HCT116 (cell line): ENCODE measurements around the gene IRAK1BP1. TPM values are rescaled to one million over a fixed set of nuclear protein-coding genes. Genes with fewer than 3 reads are reported as not detected.

Source experiments
- ATAC-seq: fragments of 200-7000 bp; cut with Tn5 transposase; 2 replicates; pipeline ENCODE4 v1.9.1; 2020; ENCODE audit warnings: mild to moderate bottlenecking, moderate library complexity
- BruUV-seq: library from RNA; stranded (reverse); fragments of 400-500 nt; replicated peaks from 2 replicates; lab custom pipeline; 2021; lab: Mats Ljungman, UMichigan
- CTCF ChIA-PET: fragments of 300-600 bp; sonication (Branson Sonifier 250); formaldehyde crosslinking; loops from one replicate; lab custom pipeline; 2021; ENCODE audit warnings: antibody characterized with exemption; lab: Charles Lee
- POLR2A ChIA-PET: fragments of 300-600, 350-600 bp; sonication (Branson Sonifier 250); formaldehyde crosslinking; loops from one replicate; lab custom pipeline; 2021; ENCODE audit warnings: antibody characterized with exemption; lab: Charles Lee
- RAD21 ChIA-PET, 2 experiments: fragments of 300-600 bp; sonication (Branson Sonifier 250); formaldehyde crosslinking; loops; one replicate each; lab custom pipeline; 2023; ENCODE audit warnings: low total read pairs in 2 of 2; ENCODE audit not compliant: uncharacterized antibody in 2 of 2, unreplicated experiment in 2 of 2, low non-redundant PET in 1 of 2; lab: Charles Lee
- DNase-seq: peaks from one replicate; pipeline ENCODE4 v3.0.0-alpha.2; 2010; ENCODE audit warnings: low read depth, low spot score
- H2AFZ ChIP-seq: fragments of 200-600 bp; shearing (Covaris generic), sonication (generic); 2 replicates; pipeline ENCODE4 v1.6.1; 2017; ENCODE audit warnings: low read depth, mixed run types, mixed read lengths, antibody characterized with exemption, low read length; ENCODE audit not compliant: poor library complexity, severe bottlenecking
- H3K27ac ChIP-seq: 2 replicates; pipeline ENCODE4 v1.5.1; 2012; ENCODE audit warnings: low read depth, low read length
- H3K27me3 ChIP-seq: fragments of 200-600 bp; sonication (generic); 2 replicates; pipeline ENCODE4 v1.6.1; 2016; ENCODE audit warnings: mixed run types, low read length, mixed read lengths; ENCODE audit not compliant: insufficient read depth
- H3K36me3 ChIP-seq, 2 experiments: fragments of 200-500 bp in 1 of 2; fragments of 200-600 bp in 1 of 2; sonication (Bioruptor generic) in 1 of 2; sonication (generic) in 1 of 2; 2 replicates each; pipeline versions ENCODE4 v1.5.1 to v1.6.1; 2014 to 2016; ENCODE audit warnings: low read length in 2 of 2, inconsistent platforms in 1 of 2, mixed read lengths in 1 of 2, mixed run types in 1 of 2; ENCODE audit not compliant: insufficient read depth in 2 of 2, control insufficient read depth in 1 of 2
- H3K4me1 ChIP-seq, 2 experiments: fragments of 200-600 bp in 1 of 2; sonication (generic) in 1 of 2; 2 replicates each; pipeline versions ENCODE4 v1.5.1 to v1.6.1; 2012 to 2017; ENCODE audit warnings: low read length in 2 of 2, inconsistent platforms in 1 of 2, mild to moderate bottlenecking in 1 of 2, mixed read lengths in 1 of 2, mixed run types in 1 of 2, moderate library complexity in 1 of 2; ENCODE audit not compliant: insufficient read depth in 2 of 2, control insufficient read depth in 1 of 2
- H3K4me2 ChIP-seq: fragments of 200-600 bp; sonication (generic); 2 replicates; pipeline ENCODE4 v1.6.1; 2017; ENCODE audit warnings: mixed run types, low read length, mixed read lengths
- H3K4me3 ChIP-seq, 2 experiments: fragments of 200-600 bp in 1 of 2; sonication (generic) in 1 of 2; replicated peaks in 1 of 2; 2 replicates each; pipeline ENCODE4 v1.5.1; 2011 to 2016; ENCODE audit warnings: low read length in 2 of 2, control low read depth in 1 of 2, low read depth in 1 of 2, mild to moderate bottlenecking in 1 of 2, mixed read lengths in 1 of 2, mixed run types in 1 of 2
- H3K79me2 ChIP-seq: fragments of 200-600 bp; sonication (generic); 2 replicates; pipeline ENCODE4 v1.6.1; 2017; ENCODE audit warnings: mild to moderate bottlenecking, mixed run types, low read length, moderate library complexity, mixed read lengths; ENCODE audit not compliant: insufficient read depth
- H3K9ac ChIP-seq: fragments of 200-600 bp; sonication (generic); 2 replicates; pipeline ENCODE4 v1.6.1; 2016; ENCODE audit warnings: low read length, mixed read lengths
- H3K9me2 ChIP-seq: fragments of 200-600 bp; sonication (generic), shearing (Covaris generic); 2 replicates; pipeline ENCODE4 v1.6.1; 2017; ENCODE audit warnings: mixed run types, mild to moderate bottlenecking, moderate library complexity; ENCODE audit not compliant: insufficient read depth
- H3K9me3 ChIP-seq, 2 experiments: fragments of 200-500 bp in 1 of 2; fragments of 200-600 bp in 1 of 2; sonication (Bioruptor generic) in 1 of 2; sonication (generic) in 1 of 2; 2 replicates each; pipeline ENCODE4 v1.6.1; 2014 to 2017; ENCODE audit warnings: low read length in 2 of 2, mixed read lengths in 2 of 2, inconsistent platforms in 1 of 2, low read depth in 1 of 2, mild to moderate bottlenecking in 1 of 2, mixed run types in 1 of 2, moderate library complexity in 1 of 2; ENCODE audit not compliant: control insufficient read depth in 1 of 2, insufficient read depth in 1 of 2
- H4K20me1 ChIP-seq: fragments of 200-600 bp; sonication (generic), shearing (Covaris generic); 2 replicates; pipeline ENCODE4 v1.6.1; 2017; ENCODE audit warnings: mixed run types, mild to moderate bottlenecking, moderate library complexity; ENCODE audit not compliant: insufficient read depth
- CEBPB ChIP-seq: IDR thresholded peaks from 2 replicates; pipeline ENCODE4 v1.6.1; 2012; ENCODE audit warnings: low read depth
- ELF1 ChIP-seq: IDR thresholded peaks from 2 replicates; pipeline ENCODE4 v1.6.1; 2012; ENCODE audit warnings: low read depth, borderline replicate concordance
- EZH2 ChIP-seq: fragments of 200-600 bp; sonication (generic); IDR thresholded peaks from 2 replicates; pipeline ENCODE4 v1.6.1; 2017; ENCODE audit warnings: antibody characterized with exemption, mixed run types
- EZH2phosphoT487 ChIP-seq: fragments of 200-600 bp; IDR thresholded peaks from 2 replicates; pipeline ENCODE4 v1.6.1; 2018; ENCODE audit warnings: antibody characterized with exemption, borderline replicate concordance
- POLR2A ChIP-seq: IDR thresholded peaks from 2 replicates; pipeline ENCODE4 v1.7.0; 2011; ENCODE audit warnings: borderline replicate concordance; ENCODE audit not compliant: insufficient read depth, insufficient read length; ENCODE audit errors: extremely low read depth
- RAD21 ChIP-seq: IDR thresholded peaks from 2 replicates; pipeline ENCODE4 v1.6.1; 2012; ENCODE audit warnings: low read depth, mild to moderate bottlenecking
- SIN3A ChIP-seq: IDR thresholded peaks from 2 replicates; pipeline ENCODE4 v1.6.1; 2012; ENCODE audit warnings: low read depth
- TCF7L2 ChIP-seq: IDR thresholded peaks from 2 replicates; pipeline ENCODE4 v1.7.0; 2011; ENCODE audit warnings: borderline replicate concordance, inconsistent platforms; ENCODE audit not compliant: insufficient read depth, insufficient read length; ENCODE audit errors: extremely low read depth
- ZFX ChIP-seq: fragments of 450-650 bp; IDR thresholded peaks from 2 replicates; pipeline ENCODE4 v1.6.1; 2017
- intact Hi-C: fragments of 100-400 bp; cut with micrococcal nuclease; formaldehyde crosslinking; loops from 2 replicates; pipeline ENCODE4 v1.10.0; 2022
- total RNA-seq: library from RNA; stranded (reverse); gene quantifications from one replicate; pipeline ENCODE4 v1.2.1, GENCODE V29; 2021; ENCODE audit not compliant: unreplicated experiment
- TF ChIP-seq, protein P1 (sequence below), 3 experiments: fragments of 200-600 bp in 1 of 3; sonication (generic) in 1 of 3; IDR thresholded peaks in 2 of 3; conservative IDR thresholded peaks in 1 of 3; 2 replicates each; pipeline ENCODE4 v1.5.1; 2012 to 2017; ENCODE audit warnings: low read depth in 2 of 3, low read length in 2 of 3, antibody characterized with exemption in 1 of 3, borderline replicate concordance in 1 of 3, control low read depth in 1 of 3, mild to moderate bottlenecking in 1 of 3, mixed read lengths in 1 of 3, mixed run types in 1 of 3, moderate library complexity in 1 of 3; ENCODE audit not compliant: insufficient read depth in 1 of 3
- TF ChIP-seq, protein P2 (sequence below): IDR thresholded peaks from 2 replicates; pipeline ENCODE4 v1.6.1; 2012

Gene IRAK1BP1
- total RNA-seq, 1 experiment from 2014 or later = 5.4 TPM

DNA sequence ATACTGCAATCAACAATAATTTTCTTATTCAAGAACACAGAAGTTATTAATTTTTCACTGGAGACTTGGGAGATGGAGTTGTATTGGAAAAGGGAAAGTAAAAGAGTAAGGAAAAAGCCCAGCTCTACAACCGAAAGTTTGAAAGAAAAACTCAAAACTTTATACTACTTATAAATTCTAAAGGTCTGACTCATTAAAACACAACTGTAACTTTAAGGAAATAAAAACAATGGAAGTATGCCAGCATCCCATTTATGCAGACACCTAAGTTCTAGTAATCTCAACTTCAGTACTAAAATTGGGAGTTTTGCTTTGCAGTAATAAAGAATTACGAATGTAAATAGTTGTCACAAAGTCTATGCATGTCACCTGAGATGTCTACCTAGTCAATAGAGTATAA, 80.6 kb downstream of the IRAK1BP1 start (continued):
- TF ChIP-seq, protein P1, sequence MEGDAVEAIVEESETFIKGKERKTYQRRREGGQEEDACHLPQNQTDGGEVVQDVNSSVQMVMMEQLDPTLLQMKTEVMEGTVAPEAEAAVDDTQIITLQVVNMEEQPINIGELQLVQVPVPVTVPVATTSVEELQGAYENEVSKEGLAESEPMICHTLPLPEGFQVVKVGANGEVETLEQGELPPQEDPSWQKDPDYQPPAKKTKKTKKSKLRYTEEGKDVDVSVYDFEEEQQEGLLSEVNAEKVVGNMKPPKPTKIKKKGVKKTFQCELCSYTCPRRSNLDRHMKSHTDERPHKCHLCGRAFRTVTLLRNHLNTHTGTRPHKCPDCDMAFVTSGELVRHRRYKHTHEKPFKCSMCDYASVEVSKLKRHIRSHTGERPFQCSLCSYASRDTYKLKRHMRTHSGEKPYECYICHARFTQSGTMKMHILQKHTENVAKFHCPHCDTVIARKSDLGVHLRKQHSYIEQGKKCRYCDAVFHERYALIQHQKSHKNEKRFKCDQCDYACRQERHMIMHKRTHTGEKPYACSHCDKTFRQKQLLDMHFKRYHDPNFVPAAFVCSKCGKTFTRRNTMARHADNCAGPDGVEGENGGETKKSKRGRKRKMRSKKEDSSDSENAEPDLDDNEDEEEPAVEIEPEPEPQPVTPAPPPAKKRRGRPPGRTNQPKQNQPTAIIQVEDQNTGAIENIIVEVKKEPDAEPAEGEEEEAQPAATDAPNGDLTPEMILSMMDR (IDR thresholded peaks at IDR 0.05 in 2 of 3, conservative IDR thresholded peaks at IDR 0.05 in 1 of 3; ENCODE audit: borderline replicate concordance in 1 of 3, insufficient read depth in 1 of 3, low read depth in 2 of 3, low read length in 2 of 3) = no peak
- TF ChIP-seq EZH2 = no peak
- TF ChIP-seq ZFX = no peak
- TF ChIP-seq, all 23 proteins: peak for 0

DNA sequence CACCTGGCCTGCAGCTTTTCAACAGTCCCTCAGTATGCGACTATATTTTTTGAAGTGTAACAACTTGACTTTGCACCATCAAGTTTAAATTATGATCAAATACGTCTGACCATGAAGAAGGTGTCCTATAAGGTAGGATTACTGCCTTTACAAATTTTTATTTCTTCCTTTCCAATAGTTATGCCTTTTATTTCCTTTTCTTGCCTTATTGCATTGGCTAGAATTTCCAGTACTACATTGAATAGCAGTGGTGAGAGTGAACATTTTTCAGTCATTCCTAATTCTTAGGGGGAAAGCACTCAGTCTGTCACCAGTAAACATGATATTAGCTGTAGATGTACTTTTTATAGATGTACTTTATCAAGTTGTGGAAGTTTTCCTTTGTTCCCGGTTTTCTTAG, 81.4 kb downstream of the IRAK1BP1 start:
- no peak overlapping the region for H3K4me3 ChIP-seq
- peaks cover 6% of the 10 kb centered on the region in 2 experiments; a peak in 1 of 4 replicates for H3K9me3 ChIP-seq
- no peak overlapping the region for H3K9ac ChIP-seq
- H3K36me3 ChIP-seq = peaks cover 27 to 29% of the 10 kb centered on the region in 2 experiments
- ChIA-PET CTCF (no interaction called here), POLR2A (no interaction called here), RAD21 (no interaction called here)
- H3K4me1 ChIP-seq = no peaks in the 10 kb centered on the region
- H3K27me3 ChIP-seq = no peaks in the 10 kb centered on the region
- no peak overlapping the region for H3K4me2 ChIP-seq
- ATAC-seq = no peak
- no peak overlapping the region for H2AFZ ChIP-seq
- H3K9me2 ChIP-seq = no peaks in the 10 kb centered on the region
- TF ChIP-seq ZFX = no peak
- no peak for TF ChIP-seq RAD21
- TF ChIP-seq EZH2phosphoT487 = no peak
- TF ChIP-seq SIN3A = no peak
- no peak for TF ChIP-seq POLR2A
- no peak for TF ChIP-seq CEBPB
- TF ChIP-seq ELF1 = no peak
- TF ChIP-seq, protein P2, sequence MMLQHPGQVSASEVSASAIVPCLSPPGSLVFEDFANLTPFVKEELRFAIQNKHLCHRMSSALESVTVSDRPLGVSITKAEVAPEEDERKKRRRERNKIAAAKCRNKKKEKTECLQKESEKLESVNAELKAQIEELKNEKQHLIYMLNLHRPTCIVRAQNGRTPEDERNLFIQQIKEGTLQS = no peak
- no peak for TF ChIP-seq TCF7L2
- BruUV-seq = no TSS peak
- no peak overlapping the region for H3K27ac ChIP-seq
- H3K79me2 ChIP-seq = no peaks in the 10 kb centered on the region
- no peak for DNase-seq
- H4K20me1 ChIP-seq = no peaks in the 10 kb centered on the region
- intact Hi-C loops = no loop called here
